Activated CD8-positive, alpha-beta T cell treated with anti-CD3 and anti-CD28 coated beads for 36 hours (primary cell): ENCODE measurements around the gene PSMB2. TPM values are rescaled to one million over a fixed set of nuclear protein-coding genes. Genes with fewer than 3 reads are reported as not detected.

Source experiments
- ATAC-seq: fragments of 200-7000 bp; cut with Tn5 transposase; one replicate; pipeline ENCODE4 v1.10.0; 2021; ENCODE audit warnings: mild to moderate bottlenecking, moderate library complexity
- CTCF ChIA-PET: fragments of 350-600 bp; sonication (Branson Sonifier 250); formaldehyde crosslinking; loops from one replicate; lab custom pipeline; 2021; ENCODE audit warnings: antibody characterized with exemption; lab: Charles Lee
- POLR2A ChIA-PET: fragments of 350-600 bp; sonication (Branson Sonifier 250); formaldehyde crosslinking; loops from one replicate; lab custom pipeline; 2021; ENCODE audit warnings: antibody characterized with exemption; lab: Charles Lee
- DNase-seq: peaks from one replicate; pipeline ENCODE4 v3.0.0-alpha.2; 2020
- H3K27ac Mint-ChIP-seq: one replicate; pipeline ENCODE4 v1.8.0; 2021; ENCODE audit warnings: mild to moderate bottlenecking, mixed read lengths
- H3K27me3 Mint-ChIP-seq: one replicate; pipeline ENCODE4 v1.8.0; 2021; ENCODE audit warnings: mixed read lengths
- H3K36me3 Mint-ChIP-seq: one replicate; pipeline ENCODE4 v1.8.0; 2021; ENCODE audit warnings: low read depth, mixed read lengths
- H3K4me1 Mint-ChIP-seq: one replicate; pipeline ENCODE4 v1.8.0; 2021; ENCODE audit warnings: low read depth, mixed read lengths
- H3K4me3 Mint-ChIP-seq: one replicate; pipeline ENCODE4 v1.8.0; 2021; ENCODE audit warnings: mild to moderate bottlenecking, moderate library complexity, mixed read lengths
- H3K9me3 Mint-ChIP-seq: one replicate; pipeline ENCODE4 v1.8.0; 2021; ENCODE audit warnings: mixed read lengths
- CTCF ChIP-seq: fragments of 200-600 bp; IDR thresholded peaks from one replicate; pipeline ENCODE4 v1.8.0; 2022; ENCODE audit warnings: antibody characterized with exemption, mild to moderate bottlenecking
- intact Hi-C: fragments of 100-400 bp; cut with micrococcal nuclease; formaldehyde crosslinking; loops from one replicate; pipeline ENCODE4 v1.10.0; 2022
- total RNA-seq, 2 experiments: library from RNA; stranded (reverse); gene quantifications; one replicate each; pipeline ENCODE4 v1.2.3, GENCODE V29; 2021

PSMB2 gene
- total RNA-seq, 2 experiments from 2014 or later, result 92.9 to 94.2 TPM

DNA sequence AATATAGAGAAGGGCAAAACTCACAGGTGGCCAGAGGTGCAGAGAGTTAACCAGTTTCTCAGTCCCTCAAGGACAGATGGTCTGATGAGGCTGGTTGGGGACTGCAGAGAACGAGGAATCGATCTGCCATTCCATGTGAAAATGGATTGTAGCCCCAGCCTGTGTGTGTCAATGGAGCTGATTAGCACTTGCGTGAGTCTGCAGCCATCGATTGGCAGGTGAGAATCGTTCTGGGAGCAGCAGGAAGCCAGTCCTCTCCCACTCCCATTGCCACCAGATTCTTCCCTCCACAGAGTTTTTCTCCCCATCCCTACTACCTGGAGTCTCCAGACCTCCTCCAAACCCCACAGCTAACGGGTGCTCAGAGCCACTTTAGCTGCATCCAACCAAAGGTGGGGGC is 18.3 kb upstream of the PSMB2 start:
- TF ChIP-seq CTCF, result no peak
- H3K36me3 Mint-ChIP-seq, result no peaks in the 10 kb centered on the region
- ChIA-PET POLR2A (no interaction called here), CTCF (interaction anchor here (2.8 kb wide), 1 partner anchor 56 kb away, joined by 7 read pairs; no protein-coding TSS in a partner anchor)
- intact Hi-C loops, result no loop called here
- ATAC-seq (no peak), DNase-seq (no peak)
- H3K27me3 Mint-ChIP-seq, result peaks cover 3% of the 10 kb centered on the region
- H3K4me1 Mint-ChIP-seq, result no peaks in the 10 kb centered on the region
- no peak overlapping the region for H3K27ac Mint-ChIP-seq
- no peaks in the 10 kb centered on the region for H3K9me3 Mint-ChIP-seq
- H3K4me3 Mint-ChIP-seq, result no peak overlapping the region

DNA sequence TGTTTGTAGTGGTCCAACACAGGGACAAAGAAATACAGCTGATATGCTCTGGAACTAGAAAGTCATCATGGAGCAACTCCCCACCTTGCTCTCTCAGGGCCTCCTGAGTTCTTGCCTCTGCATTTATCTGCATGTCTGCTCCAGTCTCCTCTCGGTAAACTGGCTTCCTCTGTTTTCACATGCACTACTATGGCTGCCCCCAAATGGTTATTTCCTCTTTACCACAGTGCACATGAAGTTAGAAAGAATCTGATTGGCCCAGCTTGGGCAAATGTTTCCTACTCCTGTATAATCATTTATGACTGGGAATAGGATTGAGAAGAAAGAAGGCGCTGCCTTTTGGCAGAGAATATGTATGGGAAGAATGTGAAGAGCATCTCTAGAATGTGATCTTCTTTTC is 16.5 kb upstream of the PSMB2 start:
- DNase-seq, result no peak
- no peak for TF ChIP-seq CTCF
- CTCF ChIA-PET, result interaction anchor here (1.5 to 2.8 kb wide), 2 partner anchors 57 to 69 kb away, joined by 4 to 7 read pairs; no protein-coding TSS in a partner anchor
- peaks cover 6% of the 10 kb centered on the region for H3K27me3 Mint-ChIP-seq
- H3K27ac Mint-ChIP-seq, result no peak overlapping the region
- no peaks in the 10 kb centered on the region for H3K9me3 Mint-ChIP-seq
- intact Hi-C loops, result no loop called here
- H3K4me1 Mint-ChIP-seq, result no peaks in the 10 kb centered on the region
- no peak overlapping the region for H3K4me3 Mint-ChIP-seq
- ATAC-seq, result no peak
- H3K36me3 Mint-ChIP-seq, result no peaks in the 10 kb centered on the region
- POLR2A ChIA-PET, result interaction anchor here (0.9 to 1.5 kb wide), 2 partner anchors 46 to 64 kb away, joined by 3 read pairs; no protein-coding TSS in a partner anchor

- no peak overlapping the region for H3K4me3 Mint-ChIP-seq
- H3K9me3 Mint-ChIP-seq, result no peaks in the 10 kb centered on the region
- ChIA-PET POLR2A (interaction anchor here (1.5 kb wide), 1 partner anchor 63 kb away, joined by 3 read pairs; no protein-coding TSS in a partner anchor), CTCF (interaction anchor here (0.8 to 2.8 kb wide), 3 partner anchors 58 to 299 kb away, joined by 3 to 7 read pairs (median 4); no protein-coding TSS in a partner anchor)
- no peaks in the 10 kb centered on the region for H3K36me3 Mint-ChIP-seq
- peaks cover 6% of the 10 kb centered on the region for H3K27me3 Mint-ChIP-seq
- no peak for ATAC-seq
- H3K27ac Mint-ChIP-seq, result no peak overlapping the region
- intact Hi-C loops, result no loop called here
- TF ChIP-seq CTCF, result no peak
- no peaks in the 10 kb centered on the region for H3K4me1 Mint-ChIP-seq
- DNase-seq, result no peak
Measured at GRCh38 chr1:35656863-35657232, 15.5 kb upstream of the PSMB2 start.

- ATAC-seq, result no peak
- Mint-ChIP-seq H3K4me1 (no peaks in the 10 kb centered on the region), H3K36me3 (no peaks in the 10 kb centered on the region), H3K27me3 (peaks cover 6% of the 10 kb centered on the region), H3K9me3 (no peaks in the 10 kb centered on the region), H3K27ac (no peak overlapping the region), H3K4me3 (no peak overlapping the region)
- ChIA-PET CTCF (interaction anchor here (1.0 to 1.5 kb wide), 3 partner anchors 11 to 71 kb away, joined by 3 to 4 read pairs (median 3); no protein-coding TSS in a partner anchor), POLR2A (interaction anchor here (0.7 to 1.5 kb wide), 2 partner anchors 9 to 62 kb away, joined by 3 read pairs; no protein-coding TSS in a partner anchor)
- TF ChIP-seq CTCF, result no peak
- DNase-seq, result no peak
- intact Hi-C loops, result no loop called here
Measured at GRCh38 chr1:35656148-35656862, 15.0 kb upstream of the PSMB2 start.

- H3K36me3 Mint-ChIP-seq, result no peaks in the 10 kb centered on the region
- intact Hi-C loops, result no loop called here
- no peaks in the 10 kb centered on the region for H3K4me1 Mint-ChIP-seq
- no peak for ATAC-seq
- H3K27ac Mint-ChIP-seq, result no peak overlapping the region
- CTCF ChIA-PET, result interaction anchor here (1.0 to 1.1 kb wide), 2 partner anchors 10 to 32 kb away, joined by 3 read pairs; no protein-coding TSS in a partner anchor
- POLR2A ChIA-PET, result interaction anchor here (0.7 kb wide), 1 partner anchor 11 kb away, joined by 3 read pairs; no protein-coding TSS in a partner anchor
- TF ChIP-seq CTCF, result no peak
- H3K4me3 Mint-ChIP-seq, result no peak overlapping the region
- no peak for DNase-seq
- H3K27me3 Mint-ChIP-seq, result peaks cover 3% of the 10 kb centered on the region
- no peaks in the 10 kb centered on the region for H3K9me3 Mint-ChIP-seq
Measured at GRCh38 chr1:35655196-35655595, 13.9 kb upstream of the PSMB2 start.
